ENCODE results near the gene ST8SIA3. TPM values are rescaled to one million over a fixed set of nuclear protein-coding genes. Genes with fewer than 3 reads are reported as not detected.

Gene ST8SIA3
- total RNA-seq, 1 experiment from 2014 or later: not detected

DNA sequence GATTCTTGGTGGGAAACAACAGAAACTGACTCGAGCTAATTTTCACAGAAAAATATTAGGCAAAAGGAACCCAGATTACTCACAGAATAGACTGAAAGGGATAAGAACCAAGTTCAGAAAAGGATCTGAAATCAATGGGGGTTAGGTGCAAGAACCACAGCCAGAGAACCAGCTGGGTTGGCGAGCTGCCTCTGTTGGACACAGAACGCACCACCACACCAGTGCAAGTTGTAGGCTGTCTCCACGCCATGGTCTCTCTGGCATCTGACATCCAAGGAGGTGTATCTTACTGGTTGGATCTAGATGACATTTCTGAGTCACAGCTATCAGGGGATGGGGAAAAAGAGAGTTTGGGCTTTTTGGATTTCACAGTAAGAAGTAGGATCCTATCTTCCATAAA is 64.2 kb downstream of the ST8SIA3 start:
- CTCF ChIA-PET: no interaction called here
- TF ChIP-seq, protein P1, sequence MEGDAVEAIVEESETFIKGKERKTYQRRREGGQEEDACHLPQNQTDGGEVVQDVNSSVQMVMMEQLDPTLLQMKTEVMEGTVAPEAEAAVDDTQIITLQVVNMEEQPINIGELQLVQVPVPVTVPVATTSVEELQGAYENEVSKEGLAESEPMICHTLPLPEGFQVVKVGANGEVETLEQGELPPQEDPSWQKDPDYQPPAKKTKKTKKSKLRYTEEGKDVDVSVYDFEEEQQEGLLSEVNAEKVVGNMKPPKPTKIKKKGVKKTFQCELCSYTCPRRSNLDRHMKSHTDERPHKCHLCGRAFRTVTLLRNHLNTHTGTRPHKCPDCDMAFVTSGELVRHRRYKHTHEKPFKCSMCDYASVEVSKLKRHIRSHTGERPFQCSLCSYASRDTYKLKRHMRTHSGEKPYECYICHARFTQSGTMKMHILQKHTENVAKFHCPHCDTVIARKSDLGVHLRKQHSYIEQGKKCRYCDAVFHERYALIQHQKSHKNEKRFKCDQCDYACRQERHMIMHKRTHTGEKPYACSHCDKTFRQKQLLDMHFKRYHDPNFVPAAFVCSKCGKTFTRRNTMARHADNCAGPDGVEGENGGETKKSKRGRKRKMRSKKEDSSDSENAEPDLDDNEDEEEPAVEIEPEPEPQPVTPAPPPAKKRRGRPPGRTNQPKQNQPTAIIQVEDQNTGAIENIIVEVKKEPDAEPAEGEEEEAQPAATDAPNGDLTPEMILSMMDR (IDR thresholded peaks at IDR 0.05; ENCODE audit: unreplicated experiment): no peak
- no peak overlapping the region for H3K4me3 Mint-ChIP-seq (ENCODE audit: low read depth, unreplicated experiment)
- no peaks in the 10 kb centered on the region for H3K27me3 Mint-ChIP-seq (ENCODE audit: unreplicated experiment)
- BruUV-seq (replicated peaks): no TSS peak
- H3K4me1 Mint-ChIP-seq (ENCODE audit: low read depth, unreplicated experiment): no peaks in the 10 kb centered on the region
- no peak overlapping the region for H3K27ac Mint-ChIP-seq (ENCODE audit: unreplicated experiment)
- no peaks in the 10 kb centered on the region for H3K36me3 Mint-ChIP-seq (ENCODE audit: insufficient read depth, unreplicated experiment)
- intact Hi-C loops (cut with micrococcal nuclease; ENCODE audit: unreplicated experiment): no loop called here
- DNase-seq: no peak
- no peaks in the 10 kb centered on the region for H3K9me3 Mint-ChIP-seq (ENCODE audit: low read depth, unreplicated experiment)

Other genes starting within 250 kb of the ST8SIA3 start
- not detected in 2 replicates for gene BOD1L2, start 205.5 kb upstream of the ST8SIA3 start, total RNA-seq (2022)
- gene ONECUT2, start 82.8 kb downstream of the ST8SIA3 start, total RNA-seq (2022): 182 and 209 TPM in 2 replicates
- 16.7 and 23.4 TPM in 2 replicates for gene FECH, start 234.1 kb downstream of the ST8SIA3 start, total RNA-seq (2022)